ENCODE data around the gene SLC41A2.

Gene SLC41A2

GRCh38 chr12:104939089-104939488 is 19.0 kb downstream of the SLC41A2 start:
- no peak for TF ChIP-seq ZFX (IDR thresholded peaks at IDR 0.05; ENCODE audit: borderline replicate concordance)
- no peak for TF ChIP-seq CTCF (IDR thresholded peaks at IDR 0.05)

GRCh38 chr12:104938371-104938770 is 19.7 kb downstream of the SLC41A2 start:
- TF ChIP-seq ZFX (IDR thresholded peaks at IDR 0.05; ENCODE audit: borderline replicate concordance) (no peak), CTCF (IDR thresholded peaks at IDR 0.05) (no peak)
- no peak overlapping the region for H3K27ac ChIP-seq

More at GRCh38 chr12:104939089-104939488, 19.0 kb downstream of the SLC41A2 start:
- H3K27ac ChIP-seq: no peak overlapping the region

- H3K27ac ChIP-seq: no peak overlapping the region
- TF ChIP-seq ZFX (IDR thresholded peaks at IDR 0.05; ENCODE audit: borderline replicate concordance) (no peak), CTCF (IDR thresholded peaks at IDR 0.05) (no peak)
Measured at GRCh38 chr12:104935886-104936285, 22.2 kb downstream of the SLC41A2 start.

- H3K27ac ChIP-seq: no peak overlapping the region
- TF ChIP-seq CTCF (IDR thresholded peaks at IDR 0.05): no peak
- TF ChIP-seq ZFX (IDR thresholded peaks at IDR 0.05; ENCODE audit: borderline replicate concordance): no peak
Measured at GRCh38 chr12:104933778-104934177, 24.3 kb downstream of the SLC41A2 start.

GRCh38 chr12:104933128-104933527 is 25.0 kb downstream of the SLC41A2 start:
- TF ChIP-seq ZFX (IDR thresholded peaks at IDR 0.05; ENCODE audit: borderline replicate concordance) (no peak), CTCF (IDR thresholded peaks at IDR 0.05) (no peak)
- no peak overlapping the region for H3K27ac ChIP-seq

GRCh38 chr12:104930388-104931326 is 27.4 kb downstream of the SLC41A2 start:
- TF ChIP-seq ZFX (IDR thresholded peaks at IDR 0.05; ENCODE audit: borderline replicate concordance): no peak
- no peak for TF ChIP-seq CTCF (IDR thresholded peaks at IDR 0.05)
- no peak overlapping the region for H3K27ac ChIP-seq

- no peak overlapping the region for H3K27ac ChIP-seq
- TF ChIP-seq CTCF (IDR thresholded peaks at IDR 0.05): no peak
- no peak for TF ChIP-seq ZFX (IDR thresholded peaks at IDR 0.05; ENCODE audit: borderline replicate concordance)
Measured at GRCh38 chr12:104929977-104930376, 28.1 kb downstream of the SLC41A2 start.

Data from 22Rv1 (cell line).